Embryonic facial prominence (tissue), 1 donor: ENCODE data around the gene KCTD15.
"Not testable (repeated sequence)": the region's sequence is repeated elsewhere in the genome, so short reads cannot be mapped to it uniquely, and the experiment has no call there.

Experiments
- DNase-seq: peaks from one replicate; pipeline ENCODE4 v3.0.0-alpha.2; 2016; ENCODE audit errors: extremely low spot score

KCTD15 gene

GRCh38 chr19:33814181-33815165 lies 17.8 kb downstream of the KCTD15 start:
- DNase-seq, result no peak

- no peak for DNase-seq
Observed at GRCh38 chr19:33815380-33816340, 19.0 kb downstream of the KCTD15 start.

- DNase-seq, result no peak
Observed at GRCh38 chr19:33818411-33818810, 21.7 kb downstream of the KCTD15 start.

GRCh38 chr19:33819078-33819477 lies 22.4 kb downstream of the KCTD15 start:
- DNase-seq, result not testable (repeated sequence)

DNA sequence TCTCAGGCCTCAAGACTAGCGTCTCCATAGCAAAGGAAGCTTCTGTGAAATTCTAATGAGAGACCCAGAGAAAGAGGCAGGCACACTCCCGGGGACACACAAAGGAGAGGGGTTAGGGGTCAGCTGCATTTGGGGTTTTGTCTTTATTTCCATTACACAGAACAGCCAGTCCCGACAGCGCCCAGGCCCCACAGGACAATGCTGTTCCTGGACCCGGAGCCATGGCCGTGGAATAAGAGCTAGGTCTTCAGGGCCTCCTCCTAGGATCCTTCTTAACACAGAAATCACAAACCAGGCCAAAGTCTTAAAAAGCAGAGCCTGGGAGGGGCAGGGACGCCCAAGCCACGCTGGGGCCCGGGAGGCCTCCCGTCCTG lies 22.8 kb downstream of the KCTD15 start:
- DNase-seq, result no peak

DNA sequence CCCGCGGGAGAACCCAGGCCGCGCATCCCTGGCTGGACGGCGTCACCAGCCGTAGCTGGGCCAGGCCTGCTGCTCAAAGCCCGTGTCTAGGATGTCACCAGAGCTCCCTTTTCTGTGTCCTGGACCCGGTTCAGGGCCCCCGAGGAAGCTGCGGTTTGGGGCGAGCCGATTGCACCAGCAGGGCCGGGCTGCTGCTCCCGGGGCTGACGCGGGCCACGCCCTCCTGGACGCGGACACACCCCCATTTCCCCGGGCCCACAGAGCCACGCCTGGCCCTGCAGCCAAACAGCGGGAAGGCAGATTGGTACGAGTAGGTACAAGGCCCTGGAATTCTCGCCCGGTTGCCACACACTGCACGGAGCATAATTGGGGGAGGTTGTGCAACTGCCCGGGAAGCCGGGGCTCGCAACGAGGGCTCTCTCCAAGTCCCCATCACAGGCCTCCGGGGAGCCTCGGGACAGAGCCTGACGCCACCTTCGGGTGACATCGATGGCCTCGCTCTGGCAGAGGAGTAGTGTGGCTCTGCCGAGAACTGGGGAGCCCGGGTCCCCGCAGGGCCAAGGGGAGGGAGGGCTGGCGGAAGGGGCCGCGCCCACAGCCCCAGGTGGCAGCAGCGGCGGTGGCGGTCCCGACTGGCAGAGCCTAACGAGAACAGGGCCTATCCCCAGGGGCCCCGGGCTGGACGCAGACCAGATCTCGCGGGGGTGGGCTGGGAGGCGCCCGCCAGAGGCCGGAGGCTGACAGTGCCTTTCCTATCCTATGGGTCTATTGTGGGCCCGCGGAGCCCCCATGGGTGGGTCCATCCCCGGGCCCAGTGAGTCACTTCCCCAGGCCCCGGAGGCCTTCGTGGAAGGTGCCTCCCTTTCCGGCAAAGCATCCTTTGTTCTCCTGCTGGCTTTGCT lies 23.5 kb downstream of the KCTD15 start:
- DNase-seq, result no peak

GRCh38 chr19:33821871-33822270 lies 25.2 kb downstream of the KCTD15 start:
- DNase-seq, result no peak

DNA sequence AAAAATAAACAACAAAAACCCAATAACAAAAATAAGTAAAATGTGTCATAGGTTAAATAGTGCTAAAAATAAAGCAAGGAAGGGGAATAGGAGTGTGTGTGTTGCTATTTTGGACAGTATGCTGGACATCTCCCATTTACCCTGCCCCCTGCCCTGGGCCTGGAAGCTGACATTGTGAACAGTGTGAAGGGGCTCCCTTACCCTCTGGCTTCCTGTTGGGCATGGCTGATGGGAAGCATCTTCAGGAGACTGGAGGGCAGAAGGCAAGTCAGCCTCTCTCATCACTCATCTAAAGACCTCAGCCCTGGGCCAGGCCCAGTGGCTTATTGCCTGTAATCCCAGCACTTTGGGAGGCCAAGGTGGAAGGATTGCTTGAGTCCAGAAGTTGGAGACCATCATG lies 26.7 kb downstream of the KCTD15 start:
- no peak for DNase-seq

- no peak for DNase-seq
Observed at GRCh38 chr19:33825556-33825955, 28.9 kb downstream of the KCTD15 start.

DNA sequence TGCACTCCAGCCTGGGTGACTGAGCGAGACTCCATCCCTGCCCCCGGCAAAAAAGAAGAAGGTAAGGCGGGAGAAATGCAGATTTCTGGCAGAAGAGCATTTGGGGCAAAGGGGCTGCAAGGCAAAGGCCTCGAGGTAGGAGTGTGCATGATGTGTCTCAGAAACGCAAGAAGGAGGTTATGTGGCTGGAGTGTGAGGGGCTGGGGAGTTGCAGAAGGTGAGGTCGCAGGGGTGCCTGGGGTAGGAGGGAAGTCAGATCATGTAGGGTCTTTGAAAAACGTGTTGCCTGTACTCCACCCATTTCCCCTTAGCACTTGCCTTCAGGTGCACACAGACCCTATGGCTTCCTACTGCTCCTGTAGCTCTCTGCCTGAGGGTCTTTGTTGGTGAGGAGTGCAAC lies 29.9 kb downstream of the KCTD15 start:
- DNase-seq, result no peak

GRCh38 chr19:33828266-33829075 lies 31.8 kb downstream of the KCTD15 start:
- DNase-seq, result no peak

- no peak for DNase-seq
Observed at GRCh38 chr19:33830264-33830663, 33.6 kb downstream of the KCTD15 start.

DNA sequence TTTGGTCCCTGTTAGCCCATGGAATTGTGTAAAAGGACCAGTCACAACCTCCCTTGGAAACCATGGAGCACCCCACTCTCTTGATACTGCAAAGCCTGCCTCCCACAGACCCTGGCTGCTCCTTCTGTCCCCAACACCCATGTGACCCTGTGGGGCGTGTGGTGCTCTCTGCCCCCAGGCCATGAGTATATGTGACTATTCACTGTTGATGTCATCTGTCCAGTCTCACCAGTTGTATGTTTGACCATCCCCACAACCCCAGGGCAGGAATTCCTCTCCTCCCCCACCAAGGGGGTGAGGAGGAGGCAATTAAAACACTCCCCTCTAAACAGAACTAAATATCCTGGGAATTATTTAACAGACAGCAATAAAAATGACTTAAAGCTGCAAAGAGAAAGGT lies 35.2 kb downstream of the KCTD15 start:
- no peak for DNase-seq

DNA sequence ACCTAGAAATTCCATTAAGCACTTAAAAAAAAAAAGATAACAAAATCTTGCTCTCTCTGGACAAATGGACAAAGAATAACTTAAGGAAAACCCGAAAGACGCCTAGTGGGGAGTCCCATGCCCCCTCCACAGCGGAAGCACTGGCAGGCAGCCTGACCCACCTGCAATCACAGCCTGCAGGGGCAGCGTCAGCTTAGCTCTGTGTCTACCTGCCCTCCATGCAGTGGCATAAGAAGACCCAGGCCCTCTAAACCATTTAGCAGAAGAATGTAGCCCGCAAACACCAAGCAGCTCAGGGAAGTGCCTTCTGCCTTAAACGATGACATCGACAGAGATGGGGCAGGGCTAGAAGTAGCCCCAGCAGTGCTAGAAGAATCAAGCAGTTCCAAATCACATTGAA lies 36.0 kb downstream of the KCTD15 start:
- DNase-seq, result no peak

- no peak for DNase-seq
Observed at GRCh38 chr19:33840382-33840781, 43.7 kb downstream of the KCTD15 start.

DNA sequence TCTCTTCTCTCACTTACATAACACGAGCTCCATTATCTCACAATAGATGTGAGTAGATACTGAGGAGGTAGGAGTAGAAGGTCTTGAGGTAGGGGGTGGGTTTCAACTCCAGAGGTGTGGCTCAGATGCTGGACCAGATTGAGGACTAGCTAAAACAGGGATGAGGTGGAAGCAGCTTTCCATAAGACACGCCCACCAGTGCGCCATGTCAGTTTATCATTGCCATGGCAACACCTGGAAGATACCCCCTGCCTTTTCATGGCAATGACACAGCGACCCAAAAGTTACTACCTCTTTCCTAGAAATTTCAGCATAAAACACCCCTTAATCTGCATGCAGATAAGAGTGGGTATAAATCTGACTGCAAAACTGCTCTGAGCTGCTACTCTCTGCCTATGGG lies 44.1 kb downstream of the KCTD15 start:
- no peak for DNase-seq

DNA sequence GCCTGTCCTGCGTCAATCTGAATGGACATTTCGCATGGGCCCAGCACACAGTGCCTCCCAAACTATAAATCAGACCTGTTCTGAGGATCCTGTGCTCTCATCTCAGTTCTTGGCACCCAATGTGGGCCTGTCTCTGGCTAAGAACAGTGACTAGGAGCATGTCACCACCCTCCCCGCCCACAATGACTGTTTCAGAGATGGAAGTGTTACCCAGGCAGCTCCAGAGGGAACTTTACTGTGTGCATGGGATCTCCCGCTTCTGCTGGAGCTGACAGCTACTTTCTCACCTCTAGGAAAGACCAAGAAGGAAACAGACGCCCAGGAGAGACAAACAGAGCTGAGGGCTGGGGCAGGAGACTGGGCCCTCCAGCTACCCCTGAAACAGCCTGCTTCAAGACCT lies 45.0 kb downstream of the KCTD15 start:
- no peak for DNase-seq

- no peak for DNase-seq
Observed at GRCh38 chr19:33844478-33844877, 47.8 kb downstream of the KCTD15 start.

GRCh38 chr19:33845498-33845897 lies 48.8 kb downstream of the KCTD15 start:
- DNase-seq, result no peak

DNA sequence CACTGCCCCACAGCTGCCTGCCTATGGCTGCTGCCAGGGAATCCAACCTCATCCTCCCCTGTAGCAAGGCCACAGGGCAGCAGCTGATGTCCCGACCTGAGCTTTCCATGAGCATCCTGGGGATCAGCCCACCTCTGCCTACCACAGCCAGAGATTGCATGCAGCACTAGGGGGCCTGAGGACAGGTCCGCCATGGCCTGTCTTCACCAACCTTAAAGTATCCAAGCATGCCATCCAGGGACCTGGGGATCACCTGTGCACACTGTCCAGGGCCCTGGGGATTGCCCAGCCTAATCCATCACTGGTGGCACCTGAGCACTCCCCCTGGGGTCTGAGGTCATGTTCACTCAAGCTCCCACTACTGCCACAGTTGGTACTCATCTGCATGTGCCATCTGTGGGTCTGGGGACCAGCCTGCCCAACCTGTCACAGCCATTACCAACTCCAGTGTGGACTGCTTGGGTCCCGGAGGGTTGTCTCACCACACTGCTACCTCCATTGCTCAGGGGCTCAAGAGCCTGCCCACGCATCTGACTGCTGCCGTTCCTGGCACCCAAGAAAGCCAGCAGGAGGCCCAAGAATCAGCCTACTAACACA lies 53.0 kb downstream of the KCTD15 start:
- no peak for DNase-seq
